Nephron progenitor cell (in vitro differentiated cells): ENCODE results near the gene SPSB4.

Experiments
- DNase-seq: peaks from one replicate; pipeline ENCODE4 v3.0.0; 2021
- H3K27ac Mint-ChIP-seq: 2 replicates; pipeline ENCODE4 v1.8.0; 2021; ENCODE audit warnings: mild to moderate bottlenecking, moderate library complexity, mixed read lengths
- H3K27me3 Mint-ChIP-seq: 2 replicates; pipeline ENCODE4 v1.8.0; 2021; ENCODE audit warnings: mild to moderate bottlenecking, low read depth, mixed read lengths; ENCODE audit not compliant: poor library complexity
- H3K36me3 Mint-ChIP-seq: 2 replicates; pipeline ENCODE4 v1.8.0; 2021; ENCODE audit warnings: low read depth, mixed read lengths
- H3K4me1 Mint-ChIP-seq: 2 replicates; pipeline ENCODE4 v1.8.0; 2021; ENCODE audit warnings: mixed read lengths
- H3K4me3 Mint-ChIP-seq: 2 replicates; pipeline ENCODE4 v1.8.0; 2021; ENCODE audit warnings: mild to moderate bottlenecking, moderate library complexity, mixed read lengths
- H3K9me3 Mint-ChIP-seq: 2 replicates; pipeline ENCODE4 v1.8.0; 2021; ENCODE audit warnings: mild to moderate bottlenecking, moderate library complexity, mixed read lengths
- CTCF ChIP-seq: fragments of 200-600 bp; sonication (generic); IDR thresholded peaks from 2 replicates; pipeline ENCODE4 v1.5.0; 2021; ENCODE audit warnings: antibody characterized with exemption

Gene SPSB4

GRCh38 chr3:141129541-141130011 is 78.4 kb downstream of the SPSB4 start:
- no peak for DNase-seq
- Mint-ChIP-seq H3K9me3 (peaks cover 39% of the 10 kb centered on the region), H3K4me1 (peaks cover 31% of the 10 kb centered on the region), H3K27ac (peak overlapping the region; percentile 97), H3K36me3 (peaks cover 70% of the 10 kb centered on the region), H3K4me3 (peak overlapping the region; percentile 24), H3K27me3 (peaks cover 9% of the 10 kb centered on the region)
- no peak for TF ChIP-seq CTCF

GRCh38 chr3:141143517-141143916 is 92.4 kb downstream of the SPSB4 start:
- TF ChIP-seq CTCF: no peak
- Mint-ChIP-seq H3K27me3 (no peaks in the 10 kb centered on the region), H3K36me3 (peaks cover 77% of the 10 kb centered on the region), H3K9me3 (peaks cover 67% of the 10 kb centered on the region), H3K4me1 (no peaks in the 10 kb centered on the region), H3K4me3 (no peak overlapping the region), H3K27ac (no peak overlapping the region)
- no peak for DNase-seq

GRCh38 chr3:141146979-141147470 is 95.9 kb downstream of the SPSB4 start:
- Mint-ChIP-seq H3K4me3 (no peak overlapping the region), H3K27ac (no peak overlapping the region), H3K27me3 (peaks cover 4% of the 10 kb centered on the region), H3K4me1 (no peaks in the 10 kb centered on the region), H3K9me3 (peaks cover 32% of the 10 kb centered on the region), H3K36me3 (peaks cover 57% of the 10 kb centered on the region)
- DNase-seq: no peak
- TF ChIP-seq CTCF: no peak

GRCh38 chr3:141147657-141148056 is 96.5 kb downstream of the SPSB4 start:
- TF ChIP-seq CTCF: no peak
- DNase-seq: no peak
- H3K4me1 Mint-ChIP-seq: no peaks in the 10 kb centered on the region
- H3K4me3 Mint-ChIP-seq: no peak overlapping the region
- peaks cover 25% of the 10 kb centered on the region for H3K9me3 Mint-ChIP-seq
- peaks cover 4% of the 10 kb centered on the region for H3K27me3 Mint-ChIP-seq
- peaks cover 51% of the 10 kb centered on the region for H3K36me3 Mint-ChIP-seq
- H3K27ac Mint-ChIP-seq: peak overlapping the region; percentile 51

GRCh38 chr3:141148169-141148568 is 97.0 kb downstream of the SPSB4 start:
- Mint-ChIP-seq H3K4me3 (no peak overlapping the region), H3K27ac (peak overlapping the region; percentile 56), H3K27me3 (peaks cover 7% of the 10 kb centered on the region), H3K36me3 (peaks cover 46% of the 10 kb centered on the region), H3K9me3 (peaks cover 20% of the 10 kb centered on the region), H3K4me1 (peaks cover 5% of the 10 kb centered on the region)
- DNase-seq: no peak
- TF ChIP-seq CTCF: no peak

GRCh38 chr3:141148770-141149169 is 97.6 kb downstream of the SPSB4 start:
- peaks cover 7% of the 10 kb centered on the region for H3K27me3 Mint-ChIP-seq
- no peak overlapping the region for H3K4me3 Mint-ChIP-seq
- H3K9me3 Mint-ChIP-seq: peaks cover 14% of the 10 kb centered on the region
- peaks cover 40% of the 10 kb centered on the region for H3K36me3 Mint-ChIP-seq
- peak overlapping the region; percentile 56 for H3K27ac Mint-ChIP-seq
- no peak for TF ChIP-seq CTCF
- H3K4me1 Mint-ChIP-seq: peaks cover 11% of the 10 kb centered on the region
- DNase-seq: no peak
